ENCODE measurements around the gene CNIH2. TPM values are rescaled to one million over a fixed set of nuclear protein-coding genes. Genes with fewer than 3 reads are reported as not detected.

CNIH2 gene
- total and polyA plus RNA-seq, 2 of the 13 experiments (the other 11 are each of a cell fraction or from before 2014, with no cell fraction given) = 0.60 to 0.69 TPM

- TF ChIP-seq ZNF773 (CRISPR knock-in tag; IDR thresholded peaks at IDR 0.05; ENCODE audit: borderline replicate concordance) (no peak), STAT6 (CRISPR knock-in tag; IDR thresholded peaks at IDR 0.05; ENCODE audit: borderline replicate concordance) (peak; percentile 78; the same call in 1 of the 2 replicates), ARID3A (IDR thresholded peaks at IDR 0.05; ENCODE audit: low read depth, low read length) (no peak), CHCHD3 (CRISPR knock-in tag; IDR thresholded peaks at IDR 0.05) (no peak), RBM39 (IDR thresholded peaks at IDR 0.05; ENCODE audit: low read depth, low read length, poor library complexity, severe bottlenecking) (peak; percentile 75), ELF1 (CRISPR knock-in tag; IDR thresholded peaks at IDR 0.05) (no peak), RCOR2 (CRISPR knock-in tag; IDR thresholded peaks at IDR 0.05) (no peak), BCL6 (CRISPR knock-in tag; IDR thresholded peaks at IDR 0.05) (peak; percentile 69), ZNF607 (CRISPR knock-in tag; IDR thresholded peaks at IDR 0.05; ENCODE audit: borderline replicate concordance) (no peak), ZBTB42 (CRISPR knock-in tag; IDR thresholded peaks at IDR 0.05) (no peak), MATR3 (CRISPR knock-in tag; IDR thresholded peaks at IDR 0.05) (no peak), FOXM1 (CRISPR knock-in tag; IDR thresholded peaks at IDR 0.05) (no peak), ZNF652 (CRISPR knock-in tag; IDR thresholded peaks at IDR 0.05; ENCODE audit: borderline replicate concordance, low read depth) (peak; percentile 74; the same call in 1 of the 2 replicates), ZNF614 (CRISPR knock-in tag; IDR thresholded peaks at IDR 0.05; ENCODE audit: borderline replicate concordance) (0 out of 2 replicates have a peak, but pooled peaks have one; percentile 15), MNT (IDR thresholded peaks at IDR 0.05) (no peak), KAT8 (CRISPR knock-in tag; IDR thresholded peaks at IDR 0.05) (peak; percentile 33), PHF20 (CRISPR knock-in tag; IDR thresholded peaks at IDR 0.05) (0 out of 2 replicates have a peak, but pooled peaks have one; percentile 43), CREB1 (IDR thresholded peaks at IDR 0.05) (no peak), CREB1 (CRISPR knock-in tag; IDR thresholded peaks at IDR 0.05) (peak; percentile 48), RORA (CRISPR knock-in tag; IDR thresholded peaks at IDR 0.05) (no peak), TBP (CRISPR knock-in tag; IDR thresholded peaks at IDR 0.05) (no peak), ZFP62 (CRISPR knock-in tag; IDR thresholded peaks at IDR 0.05) (no peak)
Observed at GRCh38 chr11:66311965-66312548, 34.1 kb downstream of the CNIH2 start (continued).

All from HepG2 (cell line).